ENCODE data around the gene PPP2R5E.

Gene PPP2R5E

GRCh38 chr14:63413009-63413408 lies 130.2 kb downstream of the PPP2R5E start:
- DNase-seq (ENCODE audit: low read depth): no peak
- TF ChIP-seq MYC (IDR thresholded peaks at IDR 0.05; ENCODE audit: low read depth, low read length) (no peak), POLR2A (IDR thresholded peaks at IDR 0.05; ENCODE audit: extremely low read depth, insufficient read length) (no peak), CTCF (IDR thresholded peaks at IDR 0.05; ENCODE audit: low read depth, low read length) (no peak), MAX (IDR thresholded peaks at IDR 0.05; ENCODE audit: low read depth, low read length) (no peak)
- H3K4me3 ChIP-seq (ENCODE audit: low read depth, low read length): no peak overlapping the region

GRCh38 chr14:63406333-63406732 lies 136.8 kb downstream of the PPP2R5E start:
- TF ChIP-seq MAX (IDR thresholded peaks at IDR 0.05; ENCODE audit: low read depth, low read length): no peak
- no peak for TF ChIP-seq CTCF (IDR thresholded peaks at IDR 0.05; ENCODE audit: low read depth, low read length)
- TF ChIP-seq POLR2A (IDR thresholded peaks at IDR 0.05; ENCODE audit: extremely low read depth, insufficient read length): no peak
- TF ChIP-seq MYC (IDR thresholded peaks at IDR 0.05; ENCODE audit: low read depth, low read length): no peak
- H3K4me3 ChIP-seq (ENCODE audit: low read depth, low read length): no peak overlapping the region
- DNase-seq (ENCODE audit: low read depth): no peak

GRCh38 chr14:63405715-63406114 lies 137.5 kb downstream of the PPP2R5E start:
- no peak overlapping the region for H3K4me3 ChIP-seq (ENCODE audit: low read depth, low read length)
- no peak for DNase-seq (ENCODE audit: low read depth)
- TF ChIP-seq MAX (IDR thresholded peaks at IDR 0.05; ENCODE audit: low read depth, low read length): no peak
- TF ChIP-seq MYC (IDR thresholded peaks at IDR 0.05; ENCODE audit: low read depth, low read length): no peak
- TF ChIP-seq POLR2A (IDR thresholded peaks at IDR 0.05; ENCODE audit: extremely low read depth, insufficient read length): no peak
- no peak for TF ChIP-seq CTCF (IDR thresholded peaks at IDR 0.05; ENCODE audit: low read depth, low read length)

GRCh38 chr14:63404906-63405305 lies 138.3 kb downstream of the PPP2R5E start:
- no peak for TF ChIP-seq POLR2A (IDR thresholded peaks at IDR 0.05; ENCODE audit: extremely low read depth, insufficient read length)
- TF ChIP-seq MAX (IDR thresholded peaks at IDR 0.05; ENCODE audit: low read depth, low read length): no peak
- TF ChIP-seq CTCF (IDR thresholded peaks at IDR 0.05; ENCODE audit: low read depth, low read length): no peak
- TF ChIP-seq MYC (IDR thresholded peaks at IDR 0.05; ENCODE audit: low read depth, low read length): no peak
- no peak overlapping the region for H3K4me3 ChIP-seq (ENCODE audit: low read depth, low read length)
- DNase-seq (ENCODE audit: low read depth): no peak

GRCh38 chr14:63401646-63402045 lies 141.5 kb downstream of the PPP2R5E start:
- H3K4me3 ChIP-seq (ENCODE audit: low read depth, low read length): no peak overlapping the region
- DNase-seq (ENCODE audit: low read depth): no peak
- TF ChIP-seq MYC (IDR thresholded peaks at IDR 0.05; ENCODE audit: low read depth, low read length): no peak
- TF ChIP-seq POLR2A (IDR thresholded peaks at IDR 0.05; ENCODE audit: extremely low read depth, insufficient read length): no peak
- TF ChIP-seq CTCF (IDR thresholded peaks at IDR 0.05; ENCODE audit: low read depth, low read length): no peak
- no peak for TF ChIP-seq MAX (IDR thresholded peaks at IDR 0.05; ENCODE audit: low read depth, low read length)

GRCh38 chr14:63398952-63399351 lies 144.2 kb downstream of the PPP2R5E start:
- no peak overlapping the region for H3K4me3 ChIP-seq (ENCODE audit: low read depth, low read length)
- TF ChIP-seq CTCF (IDR thresholded peaks at IDR 0.05; ENCODE audit: low read depth, low read length): no peak
- DNase-seq (ENCODE audit: low read depth): no peak

Data from NB4 (cell line).